Brain microvascular endothelial cell (primary cell): ENCODE results near the gene NRP2.
A peak's percentile ranks its signal among the peaks of the same experiment; 100 is the strongest.

ENCODE experiments used
- DNase-seq: peaks from one replicate; pipeline ENCODE4 v3.0.0-alpha.2; 2020
- H3K27ac ChIP-seq: fragments of 250-450 bp; sonication (Bioruptor Pico); 2 replicates; pipeline ENCODE4 v1.5.1; 2020; ENCODE audit warnings: mild to moderate bottlenecking, moderate library complexity
- H3K27me3 ChIP-seq: fragments of 250-450 bp; sonication (Bioruptor Pico); replicated peaks from 2 replicates; pipeline ENCODE4 v1.5.1; 2020; ENCODE audit warnings: mild to moderate bottlenecking
- H3K36me3 ChIP-seq: fragments of 250-450 bp; sonication (Bioruptor Pico); replicated peaks from 2 replicates; pipeline ENCODE4 v1.5.1; 2020; ENCODE audit warnings: mild to moderate bottlenecking
- H3K4me3 ChIP-seq: 2 replicates; pipeline ENCODE4 v1.5.1; 2011; ENCODE audit warnings: low read depth, mild to moderate bottlenecking, control low read depth, low read length, moderate library complexity
- in situ Hi-C: cut with HindIII; loops from 2 replicates; pipeline ENCODE4 v1.10.0; 2017; ENCODE audit warnings: low sequenced_read_pairs, low pct_ligation_motif_present
- TF ChIP-seq, protein P1 (sequence below): IDR thresholded peaks from 2 replicates; pipeline ENCODE4 v1.5.1; 2011; ENCODE audit warnings: low read depth, mild to moderate bottlenecking, moderate library complexity, low read length, control low read depth, inconsistent platforms; ENCODE audit errors: missing control alignments

NRP2 gene

DNA sequence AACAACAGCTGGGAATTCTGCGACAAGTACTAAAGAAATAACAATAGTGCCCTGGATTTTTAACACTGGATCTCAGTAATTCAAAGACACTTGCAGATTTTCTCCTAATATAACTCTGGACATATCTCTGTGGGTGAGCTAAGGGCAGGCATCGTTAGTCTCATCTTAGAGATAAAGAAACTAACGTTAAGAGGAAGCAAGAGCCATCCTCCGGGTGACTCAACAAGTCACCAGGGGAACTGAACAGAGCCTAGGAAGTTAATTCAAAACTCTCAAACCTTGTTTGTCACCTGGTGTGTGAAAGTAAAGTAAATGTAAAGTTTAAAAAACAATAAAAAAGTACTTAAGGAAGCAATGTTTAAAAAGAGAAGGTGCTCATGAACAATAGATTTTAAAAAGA is 41.6 kb upstream of the NRP2 start:
- DNase-seq: no peak
- H3K27ac ChIP-seq: no peak overlapping the region
- TF ChIP-seq, protein P1, sequence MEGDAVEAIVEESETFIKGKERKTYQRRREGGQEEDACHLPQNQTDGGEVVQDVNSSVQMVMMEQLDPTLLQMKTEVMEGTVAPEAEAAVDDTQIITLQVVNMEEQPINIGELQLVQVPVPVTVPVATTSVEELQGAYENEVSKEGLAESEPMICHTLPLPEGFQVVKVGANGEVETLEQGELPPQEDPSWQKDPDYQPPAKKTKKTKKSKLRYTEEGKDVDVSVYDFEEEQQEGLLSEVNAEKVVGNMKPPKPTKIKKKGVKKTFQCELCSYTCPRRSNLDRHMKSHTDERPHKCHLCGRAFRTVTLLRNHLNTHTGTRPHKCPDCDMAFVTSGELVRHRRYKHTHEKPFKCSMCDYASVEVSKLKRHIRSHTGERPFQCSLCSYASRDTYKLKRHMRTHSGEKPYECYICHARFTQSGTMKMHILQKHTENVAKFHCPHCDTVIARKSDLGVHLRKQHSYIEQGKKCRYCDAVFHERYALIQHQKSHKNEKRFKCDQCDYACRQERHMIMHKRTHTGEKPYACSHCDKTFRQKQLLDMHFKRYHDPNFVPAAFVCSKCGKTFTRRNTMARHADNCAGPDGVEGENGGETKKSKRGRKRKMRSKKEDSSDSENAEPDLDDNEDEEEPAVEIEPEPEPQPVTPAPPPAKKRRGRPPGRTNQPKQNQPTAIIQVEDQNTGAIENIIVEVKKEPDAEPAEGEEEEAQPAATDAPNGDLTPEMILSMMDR: no peak
- H3K27me3 ChIP-seq: no peaks in the 10 kb centered on the region
- no peak overlapping the region for H3K4me3 ChIP-seq
- in situ Hi-C loops: no loop called here
- H3K36me3 ChIP-seq: no peaks in the 10 kb centered on the region

DNA sequence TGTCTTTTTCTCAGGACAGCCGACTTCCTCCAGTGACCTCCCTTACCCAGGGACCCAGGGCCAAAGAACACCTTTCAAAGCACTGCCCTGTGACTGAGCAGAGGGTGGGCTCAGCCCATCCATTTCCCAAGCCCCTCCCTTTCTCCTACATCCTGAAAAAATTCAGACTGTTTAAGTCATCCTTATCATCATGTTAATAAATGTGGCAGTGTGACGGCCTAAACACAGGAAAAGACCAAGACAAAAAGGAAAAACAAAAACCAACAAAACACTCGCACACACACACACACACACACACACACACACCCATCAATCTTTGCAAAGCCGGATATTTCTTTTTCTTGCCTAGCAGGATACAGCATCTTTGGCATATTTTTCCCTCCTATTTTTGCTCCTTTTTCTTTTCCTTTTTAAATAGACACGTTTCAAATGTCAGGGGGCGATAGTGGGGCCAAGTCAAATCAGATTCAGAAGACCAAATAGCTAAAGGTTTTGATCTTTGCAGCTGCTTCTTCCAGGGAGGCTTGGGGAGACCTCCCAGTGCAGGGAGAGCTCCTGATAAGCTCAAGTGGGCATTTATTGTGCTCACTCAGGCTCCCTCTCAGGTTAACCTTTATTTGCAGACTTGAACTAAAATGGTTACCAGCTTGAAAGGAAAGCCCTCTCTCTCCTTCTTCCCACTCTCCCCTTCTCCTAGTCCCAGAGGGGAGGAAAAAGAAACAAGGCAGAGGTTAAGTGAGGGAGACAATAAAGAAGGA is 39.5 kb upstream of the NRP2 start:
- Histone ChIP-seq H3K27me3 (no peaks in the 10 kb centered on the region), H3K27ac (no peak overlapping the region), H3K4me3 (no peak overlapping the region), H3K36me3 (no peaks in the 10 kb centered on the region)
- DNase-seq: no peak
- in situ Hi-C loops: no loop called here
- TF ChIP-seq, protein P1: no peak

DNA sequence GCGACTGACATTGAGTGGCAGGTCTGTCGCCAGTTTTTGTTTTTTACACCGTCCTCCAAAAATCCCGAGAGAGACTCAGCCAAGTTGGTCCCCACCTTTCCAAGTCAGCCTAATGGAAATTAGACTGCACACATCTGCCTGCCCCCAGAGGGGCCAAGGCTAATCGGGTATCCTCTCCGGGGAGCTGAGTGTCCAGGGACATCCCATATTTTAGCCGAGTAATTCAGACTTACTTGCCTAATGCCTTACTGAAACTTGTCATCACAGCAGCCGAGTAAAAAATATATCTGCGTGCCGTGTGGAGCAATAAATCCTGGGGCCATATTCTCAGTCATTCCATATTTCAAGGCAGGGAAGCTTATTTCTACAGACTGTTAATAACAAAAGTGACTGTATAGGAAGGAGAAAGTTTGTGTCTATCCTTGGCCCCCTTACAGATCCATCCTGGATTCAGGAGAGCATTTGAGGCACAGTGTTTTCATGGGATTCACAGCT is 38.9 kb upstream of the NRP2 start:
- DNase-seq: no peak
- H3K27ac ChIP-seq: no peak overlapping the region
- H3K27me3 ChIP-seq: no peaks in the 10 kb centered on the region
- no peaks in the 10 kb centered on the region for H3K36me3 ChIP-seq
- TF ChIP-seq, protein P1: no peak
- in situ Hi-C loops: no loop called here
- H3K4me3 ChIP-seq: no peak overlapping the region

DNA sequence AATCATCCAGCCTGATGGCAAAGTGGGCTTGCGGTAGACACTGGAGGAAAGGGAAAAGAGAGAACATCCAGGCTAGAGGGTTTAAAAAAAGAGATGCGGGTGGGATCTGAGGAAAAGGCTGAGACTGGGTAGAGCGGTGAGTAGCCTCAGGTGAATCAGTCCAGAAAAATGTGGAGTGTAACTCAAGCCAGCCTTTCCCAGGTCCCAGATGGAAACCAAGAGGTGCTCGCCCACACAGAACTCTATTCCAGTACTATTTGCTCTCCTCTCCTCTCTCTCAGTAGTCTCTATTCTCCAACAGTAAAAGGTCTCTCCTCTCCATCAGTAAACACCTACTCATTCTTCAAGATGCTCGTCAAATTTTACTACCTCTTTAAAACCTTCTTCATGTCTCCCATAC is 38.3 kb upstream of the NRP2 start:
- Histone ChIP-seq H3K4me3 (no peak overlapping the region), H3K27ac (no peak overlapping the region), H3K27me3 (no peaks in the 10 kb centered on the region), H3K36me3 (no peaks in the 10 kb centered on the region)
- TF ChIP-seq, protein P1: no peak
- DNase-seq: peak; percentile 5
- in situ Hi-C loops: no loop called here

DNA sequence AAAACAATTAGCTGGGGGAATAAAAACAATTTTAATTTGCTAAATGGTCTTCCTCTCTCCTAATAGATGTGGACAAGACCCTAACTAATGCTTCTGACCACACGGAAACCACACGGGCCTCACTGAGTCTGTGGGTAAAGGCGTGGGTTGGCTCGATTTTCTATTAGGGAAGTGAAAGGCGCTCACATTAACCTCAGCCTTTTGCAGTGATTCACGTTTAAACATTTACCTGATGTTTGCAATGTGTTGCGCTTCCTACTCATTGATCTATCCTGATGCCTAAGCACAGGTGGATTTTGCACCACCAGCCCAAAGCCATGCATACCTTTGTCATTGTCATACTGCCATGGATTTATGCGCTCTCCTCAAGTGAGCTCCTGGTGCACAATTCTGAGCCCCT is 35.6 kb upstream of the NRP2 start:
- DNase-seq: no peak
- TF ChIP-seq, protein P1: no peak
- no peak overlapping the region for H3K4me3 ChIP-seq

DNA sequence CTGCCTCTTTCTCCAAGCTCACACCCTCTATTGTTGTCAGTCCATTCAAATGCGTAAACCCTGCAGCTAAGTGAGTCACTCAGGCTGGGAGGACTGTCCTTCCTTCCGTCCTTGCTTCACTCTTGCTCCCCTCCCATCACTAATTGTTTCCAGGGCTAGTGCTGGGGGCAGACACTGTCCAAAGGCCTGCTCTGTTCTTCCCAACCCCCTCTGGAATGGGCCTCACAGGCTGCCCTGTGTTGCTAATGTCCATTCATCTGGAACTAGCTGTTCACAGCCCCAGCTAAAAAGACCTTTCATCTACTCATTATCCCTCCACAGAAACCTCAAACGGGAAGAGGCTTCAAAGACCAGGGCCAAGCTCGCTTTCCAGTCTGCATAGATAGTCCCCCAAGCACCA is 31.9 kb upstream of the NRP2 start:
- Histone ChIP-seq H3K27ac (no peak overlapping the region), H3K27me3 (no peaks in the 10 kb centered on the region), H3K4me3 (no peak overlapping the region), H3K36me3 (no peaks in the 10 kb centered on the region)
- peak; percentile 53 for DNase-seq
- in situ Hi-C loops: no loop called here
- TF ChIP-seq, protein P1: no peak

More for the DNA sequence above, 35.6 kb upstream of the NRP2 start:
- no peak overlapping the region for H3K27ac ChIP-seq
- H3K27me3 ChIP-seq: no peaks in the 10 kb centered on the region
- in situ Hi-C loops: no loop called here
- H3K36me3 ChIP-seq: no peaks in the 10 kb centered on the region
